ENCODE results near the gene FCRL1. TPM values are rescaled to one million over a fixed set of nuclear protein-coding genes. Genes with fewer than 3 reads are reported as not detected.

FCRL1 gene
- total RNA-seq, 1 experiment from 2014 or later: not detected

- peaks cover 12% of the 10 kb centered on the region for H3K9me3 Mint-ChIP-seq
Observed at GRCh38 chr1:157838966-157839365, 19.0 kb upstream of the FCRL1 start.

More at GRCh38 chr1:157838966-157839365, 19.0 kb upstream of the FCRL1 start:
- TF ChIP-seq TEAD1 (CRISPR knock-in tag; IDR thresholded peaks at IDR 0.05): no peak
- TF ChIP-seq MYBL2 (CRISPR knock-in tag; IDR thresholded peaks at IDR 0.05): no peak
- TF ChIP-seq ERG (CRISPR knock-in tag; IDR thresholded peaks at IDR 0.05): no peak
- no peak for TF ChIP-seq HMGXB4 (CRISPR knock-in tag; IDR thresholded peaks at IDR 0.05)
- no peak for TF ChIP-seq NFYB (CRISPR knock-in tag; conservative IDR thresholded peaks at IDR 0.05; ENCODE audit: low read depth)
- TF ChIP-seq SP1 (CRISPR knock-in tag; conservative IDR thresholded peaks at IDR 0.05): no peak
- TF ChIP-seq ZNF512 (CRISPR knock-in tag; IDR thresholded peaks at IDR 0.05; ENCODE audit: borderline replicate concordance): no peak
- no peak for TF ChIP-seq CDX4 (CRISPR knock-in tag; IDR thresholded peaks at IDR 0.05; ENCODE audit: borderline replicate concordance)
- TF ChIP-seq FOXP1 (CRISPR knock-in tag; IDR thresholded peaks at IDR 0.05; ENCODE audit: borderline replicate concordance): no peak
- no peak for TF ChIP-seq NFE2L1 (CRISPR knock-in tag; IDR thresholded peaks at IDR 0.05)
- no peak for TF ChIP-seq PRRX2 (CRISPR knock-in tag; IDR thresholded peaks at IDR 0.05)
- no peak for TF ChIP-seq ZNF532 (CRISPR knock-in tag; IDR thresholded peaks at IDR 0.05; ENCODE audit: borderline replicate concordance)
- no peak for TF ChIP-seq FOXK1 (CRISPR knock-in tag; IDR thresholded peaks at IDR 0.05)
- no peak for TF ChIP-seq USF1 (CRISPR knock-in tag; IDR thresholded peaks at IDR 0.05)
- no peak for TF ChIP-seq ZNF671 (CRISPR knock-in tag; IDR thresholded peaks at IDR 0.05)
- no peak for TF ChIP-seq JUN (CRISPR knock-in tag; IDR thresholded peaks at IDR 0.05)
- TF ChIP-seq ELF4 (CRISPR knock-in tag; IDR thresholded peaks at IDR 0.05; ENCODE audit: low read depth): no peak
- TF ChIP-seq ZNF121 (CRISPR knock-in tag; IDR thresholded peaks at IDR 0.05): no peak
- TF ChIP-seq ATF6 (CRISPR knock-in tag; IDR thresholded peaks at IDR 0.05): no peak
- TF ChIP-seq GABPB1 (CRISPR knock-in tag; IDR thresholded peaks at IDR 0.05): no peak
- H3K4me1 Mint-ChIP-seq: no peaks in the 10 kb centered on the region
- H3K27ac Mint-ChIP-seq: no peak overlapping the region
- ChIA-PET POLR2A (no interaction called here), CTCF (no interaction called here)
- no peaks in the 10 kb centered on the region for H3K27me3 Mint-ChIP-seq (ENCODE audit: low read depth)
- no peak for ATAC-seq
- no peak overlapping the region for H3K4me3 Mint-ChIP-seq
- no peaks in the 10 kb centered on the region for H3K36me3 Mint-ChIP-seq
- no peak for DNase-seq (ENCODE audit: low spot score)

Data from WTC11 (cell line).